ENCODE measurements around the gene BPIFA3.
A peak's percentile ranks its signal among the peaks of the same experiment; 100 is the strongest.
"Not testable (repeated sequence)": the region's sequence is repeated elsewhere in the genome, so short reads cannot be mapped to it uniquely, and the experiment has no call there.

The BPIFA3 gene

DNA sequence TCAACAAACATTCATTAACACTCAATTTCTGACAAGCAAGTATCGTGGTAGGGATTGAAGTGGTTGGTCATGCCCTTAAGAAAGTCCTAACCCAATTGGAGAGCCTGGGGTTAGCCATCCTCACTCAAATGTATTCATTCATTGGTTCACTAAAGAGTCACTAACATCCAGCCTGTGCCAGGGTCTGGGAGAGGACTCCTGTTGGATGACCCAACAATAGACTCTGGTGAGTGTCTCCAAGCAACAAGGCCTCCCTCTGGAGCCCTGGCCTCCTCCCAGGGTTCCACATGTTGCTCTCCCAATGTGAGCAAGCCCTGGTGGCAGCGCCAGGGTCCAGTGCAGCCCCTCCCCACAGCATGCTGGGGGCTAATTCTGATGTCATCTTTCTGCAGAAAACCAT, at the start of gene BPIFA3:
Gene BPIFA3 (plus strand): TSS at position 301 of the 400 bp plus-strand sequence. CDS start 185 bp downstream, outside the sequence.
- DNase-seq: no peak

DNA sequence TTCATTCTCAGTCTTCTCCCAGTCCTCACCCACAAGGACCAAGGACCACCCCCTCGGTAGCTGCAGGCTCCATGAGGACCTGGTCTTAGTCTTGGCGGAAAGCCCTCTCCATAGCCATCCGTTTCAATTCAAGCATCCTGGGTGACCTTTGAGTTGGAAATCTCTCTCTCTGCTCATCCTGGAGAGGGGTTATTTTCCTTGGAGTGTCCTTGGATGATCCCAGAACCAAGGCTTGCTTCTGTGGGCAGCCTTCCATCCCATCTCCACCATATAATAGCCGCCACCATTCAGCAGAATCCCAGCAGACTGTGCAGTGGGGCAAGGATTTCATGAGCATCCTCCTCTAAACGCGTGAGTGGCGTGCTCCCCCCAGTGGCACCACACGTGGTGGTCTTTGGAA, 49.3 kb upstream of the BPIFA3 start, which contains the start of gene BPIFA2:
Gene BPIFA2 (plus strand): TSS at position 301 of the 400 bp plus-strand sequence. CDS start 987 bp downstream, outside the sequence.
- no peak for DNase-seq

DNA sequence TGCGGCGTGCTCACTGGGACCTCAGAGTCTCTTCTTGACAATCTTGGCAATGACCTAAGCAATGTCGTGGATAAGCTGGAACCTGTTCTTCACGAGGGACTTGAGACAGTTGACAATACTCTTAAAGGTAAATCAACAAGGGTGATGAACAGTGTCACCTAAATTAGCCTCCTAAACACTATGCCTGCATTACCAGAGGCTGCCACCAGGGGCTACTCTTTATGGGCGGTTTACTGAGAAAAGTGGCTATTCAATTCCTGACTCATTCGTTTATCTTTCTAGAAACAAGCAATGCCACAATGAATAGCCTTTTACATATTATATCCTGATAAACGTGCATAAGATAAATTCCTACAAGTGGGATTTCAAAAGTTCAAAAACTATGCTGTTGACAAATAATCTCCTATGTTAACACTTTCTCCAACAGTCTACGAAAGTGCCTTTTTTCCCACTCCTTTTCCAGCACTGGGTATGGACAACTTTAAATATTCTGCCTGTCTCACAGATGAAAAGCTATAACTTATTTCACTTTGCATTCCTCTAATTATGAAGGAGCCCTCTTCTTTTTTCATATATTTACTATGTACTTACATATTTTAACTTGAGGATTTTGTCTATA, 47.9 kb upstream of the BPIFA3 start:
- no peak for DNase-seq

DNA sequence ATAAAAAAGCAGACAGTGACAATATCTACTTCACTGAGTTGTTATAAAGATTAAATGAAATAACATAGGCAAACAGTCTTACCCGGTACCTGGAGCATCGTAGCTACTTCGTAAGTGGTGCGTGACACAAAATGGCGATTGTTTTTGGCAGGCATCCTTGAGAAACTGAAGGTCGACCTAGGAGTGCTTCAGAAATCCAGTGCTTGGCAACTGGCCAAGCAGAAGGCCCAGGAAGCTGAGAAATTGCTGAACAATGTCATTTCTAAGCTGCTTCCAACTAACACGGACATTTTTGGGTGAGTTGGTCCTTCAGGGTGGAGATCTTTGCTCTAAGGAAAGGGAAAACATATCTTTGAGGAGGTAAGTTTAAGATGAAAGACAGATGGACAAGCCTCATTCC, 44.4 kb upstream of the BPIFA3 start:
- DNase-seq: no peak

DNA sequence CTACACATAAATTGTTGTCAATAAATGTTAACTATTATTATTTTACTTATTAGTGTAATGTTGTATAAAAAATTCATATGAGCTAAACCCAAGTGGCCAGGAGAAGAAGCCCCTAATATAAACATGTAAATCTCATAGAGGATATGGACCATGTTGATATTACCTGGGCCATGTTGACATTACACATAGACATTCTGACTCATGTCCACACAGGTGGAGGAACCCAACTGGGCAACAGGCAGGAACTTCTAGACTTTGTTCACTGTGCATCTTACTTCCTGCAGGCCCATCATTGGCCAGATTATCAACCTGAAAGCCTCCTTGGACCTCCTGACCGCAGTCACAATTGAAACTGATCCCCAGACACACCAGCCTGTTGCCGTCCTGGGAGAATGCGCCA, 42.0 kb upstream of the BPIFA3 start:
- DNase-seq: no peak

DNA sequence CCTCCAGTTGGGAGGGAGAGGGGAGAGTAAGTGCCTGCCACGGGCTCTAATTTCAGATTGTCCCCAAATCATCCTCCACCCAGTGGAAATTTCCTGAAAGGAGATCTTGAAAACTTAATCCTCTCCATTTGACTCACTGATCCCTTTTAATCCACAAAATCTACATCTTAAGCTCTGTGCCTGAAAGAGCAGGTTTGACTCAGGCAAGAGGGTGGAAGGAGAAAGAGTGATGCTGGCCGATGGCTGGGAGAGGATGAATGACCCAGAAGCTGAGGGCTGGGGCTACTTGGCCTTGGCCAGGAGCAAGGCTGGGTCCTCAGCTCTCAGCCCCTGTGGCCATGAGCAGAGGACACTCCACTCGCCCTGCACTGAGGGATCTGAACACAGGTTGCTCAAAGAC, 41.1 kb upstream of the BPIFA3 start:
- DNase-seq: no peak

DNA sequence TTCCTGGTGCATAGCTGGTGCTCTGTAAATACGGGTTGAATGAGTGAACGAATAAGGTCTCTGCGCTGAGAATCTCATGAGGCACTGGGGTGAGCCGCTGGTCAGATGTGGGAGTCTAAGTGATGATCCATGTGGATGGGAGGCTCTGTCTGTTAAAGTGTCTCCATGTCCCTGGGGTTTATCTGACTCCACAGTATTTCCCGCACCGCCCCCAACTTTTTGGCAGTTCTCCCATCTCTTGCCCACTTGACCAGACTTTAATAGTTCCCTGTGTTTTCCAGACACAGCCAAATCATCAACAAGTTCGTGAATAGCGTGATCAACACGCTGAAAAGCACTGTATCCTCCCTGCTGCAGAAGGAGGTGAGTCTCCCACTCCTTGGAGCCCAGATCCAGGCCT, 39.3 kb upstream of the BPIFA3 start:
- DNase-seq: peak in 1 of 56 donors; percentile 2

- no peak for DNase-seq
Measured at GRCh38 chr20:33178726-33179125, 38.4 kb upstream of the BPIFA3 start.

DNA sequence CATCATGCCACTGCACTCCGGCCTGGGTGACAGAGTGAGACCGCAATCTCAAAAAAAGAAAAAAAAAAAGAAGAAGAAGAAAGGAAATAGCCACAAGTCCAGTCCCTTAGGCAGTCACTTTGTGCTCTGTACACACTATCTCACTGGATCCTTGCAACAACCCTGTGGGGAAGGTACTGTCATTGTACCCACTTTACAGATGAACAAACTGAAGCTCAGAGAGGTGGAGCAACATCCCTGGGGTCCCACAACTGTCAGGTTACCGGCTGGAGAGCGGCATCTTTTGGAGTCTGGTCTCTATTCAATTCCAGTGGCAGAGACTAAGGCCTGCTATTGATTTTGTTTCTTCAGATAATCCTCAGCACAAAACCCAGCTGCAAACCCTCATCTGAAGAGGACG, 37.0 kb upstream of the BPIFA3 start:
- DNase-seq: no peak

- DNase-seq: no peak
Measured at GRCh38 chr20:33181482-33182093, 35.6 kb upstream of the BPIFA3 start.

DNA sequence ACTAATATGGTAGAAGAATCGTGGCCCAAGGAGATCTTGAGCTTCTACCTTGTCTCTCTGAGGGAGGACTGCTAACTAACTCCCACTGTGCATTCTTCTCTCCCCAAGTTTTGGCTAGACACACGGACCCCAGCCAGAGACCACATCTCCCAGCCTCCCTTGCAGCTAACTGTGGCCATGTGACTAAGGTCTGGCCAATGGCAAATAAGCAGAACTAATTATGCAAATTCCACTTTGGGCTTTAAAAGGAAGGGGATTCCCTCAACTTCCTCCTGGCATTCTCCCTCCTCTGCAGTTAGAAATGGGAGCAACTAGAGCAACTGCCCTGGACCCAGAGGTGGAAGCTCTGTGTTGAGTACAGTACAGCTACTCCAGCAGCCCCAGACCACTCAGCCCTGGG, 33.8 kb upstream of the BPIFA3 start:
- DNase-seq: no peak

- not testable (repeated sequence) for DNase-seq
Measured at GRCh38 chr20:33185031-33185590, 32.0 kb upstream of the BPIFA3 start.

DNA sequence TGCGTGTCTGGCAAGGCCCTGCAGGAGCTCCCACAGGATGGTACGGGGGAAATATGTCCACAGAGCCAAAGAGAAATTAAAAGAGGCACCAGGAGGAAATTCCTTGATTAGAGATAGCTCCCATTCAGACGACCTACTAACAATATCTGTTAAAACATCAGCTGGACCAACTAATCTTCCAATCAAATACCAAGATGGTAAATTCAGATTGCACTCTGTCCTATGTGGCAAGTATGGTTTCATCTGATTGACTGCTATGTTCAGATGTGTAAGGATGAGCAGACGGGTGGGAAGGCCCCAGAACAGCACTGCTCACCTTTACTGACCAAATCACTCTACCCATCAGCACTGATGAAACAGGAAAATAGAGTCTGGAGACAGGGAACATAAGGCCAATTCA, 29.7 kb upstream of the BPIFA3 start:
- DNase-seq: no peak

DNA sequence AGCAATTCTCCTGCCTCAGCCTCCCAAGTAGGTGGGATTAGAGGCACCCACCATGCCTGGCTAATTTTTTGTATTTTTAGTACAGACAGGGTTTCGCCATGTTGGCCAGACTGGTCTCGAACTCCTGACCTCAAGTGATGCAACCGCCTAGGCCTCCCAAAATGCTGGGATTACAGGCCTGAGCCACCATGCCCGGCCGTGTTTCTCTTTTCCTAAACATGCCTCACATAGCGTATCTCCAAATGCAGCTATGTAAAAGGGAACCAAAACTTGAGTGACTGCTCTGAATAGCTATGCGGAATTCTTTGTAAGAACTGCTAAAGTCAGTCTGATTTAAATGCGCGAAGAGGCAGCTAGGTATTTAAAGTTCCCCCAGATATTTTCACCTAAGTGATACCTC, 28.7 kb upstream of the BPIFA3 start:
- no peak for DNase-seq

DNA sequence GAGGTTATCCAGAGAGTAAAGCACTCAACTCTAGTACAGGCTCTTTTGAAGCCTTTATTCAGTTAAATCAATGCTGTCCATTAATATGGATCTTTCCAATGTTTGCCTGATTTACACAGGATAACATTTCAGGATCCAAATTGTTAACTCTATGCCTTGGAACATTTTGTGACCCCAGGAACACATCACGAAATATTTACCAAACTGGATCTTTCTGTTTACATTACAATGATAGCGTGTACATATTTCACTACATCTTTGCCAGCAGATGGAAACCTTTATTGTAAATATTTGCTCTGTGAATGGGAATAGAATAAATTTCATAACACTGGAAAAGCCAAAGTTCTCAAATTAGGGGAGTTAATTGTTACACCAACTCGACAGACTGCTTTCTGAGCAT, 25.7 kb upstream of the BPIFA3 start:
- no peak for DNase-seq

GRCh38 chr20:33191955-33192354, 25.2 kb upstream of the BPIFA3 start:
- no peak for DNase-seq

- DNase-seq: no peak
Measured at GRCh38 chr20:33192912-33193501, 24.1 kb upstream of the BPIFA3 start.

GRCh38 chr20:33199026-33199425, 18.1 kb upstream of the BPIFA3 start:
- no peak for DNase-seq

GRCh38 chr20:33202451-33202850, 14.7 kb upstream of the BPIFA3 start:
- no peak for DNase-seq

DNA sequence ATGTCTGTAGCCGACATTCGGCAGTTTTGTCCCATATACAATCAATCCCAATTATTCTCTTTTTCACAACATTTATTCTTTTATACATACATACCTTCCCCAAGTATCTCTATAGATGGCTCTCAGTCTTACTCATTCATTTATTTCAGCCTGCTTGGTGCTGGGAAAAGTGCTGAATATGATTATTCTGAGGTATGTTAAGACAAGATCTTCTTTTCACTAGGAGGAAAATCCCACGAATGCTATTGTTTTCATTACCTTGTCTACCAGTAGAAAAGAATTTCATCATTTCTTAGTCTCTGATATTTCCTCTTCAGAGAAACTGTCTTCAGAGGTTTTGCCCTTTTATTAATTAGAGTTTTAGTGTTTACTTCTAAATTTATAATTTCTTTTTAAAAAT, 13.7 kb upstream of the BPIFA3 start:
- no peak for DNase-seq

DNA sequence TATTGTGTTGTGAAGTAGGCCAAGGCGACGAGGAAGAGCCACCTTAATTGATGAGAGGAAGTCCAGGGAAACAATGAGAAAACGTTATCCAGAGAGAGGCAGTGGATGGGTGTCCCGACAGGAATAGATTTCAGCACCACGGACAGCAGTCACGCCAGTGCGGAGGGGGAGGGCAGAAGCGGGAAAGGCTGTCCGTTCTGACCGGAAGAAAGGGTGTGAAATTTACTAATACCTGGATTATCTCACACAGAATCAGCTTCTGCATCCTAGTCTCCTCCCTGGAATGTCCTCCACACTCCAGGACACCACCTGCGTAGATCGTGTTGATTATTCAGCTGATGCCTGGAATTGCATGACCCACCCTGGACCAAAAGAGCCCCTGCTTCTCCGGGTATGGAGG, 7.4 kb upstream of the BPIFA3 start:
- peak in 32 of 56 donors; percentile 0 to 56 (median 20) for DNase-seq

DNA sequence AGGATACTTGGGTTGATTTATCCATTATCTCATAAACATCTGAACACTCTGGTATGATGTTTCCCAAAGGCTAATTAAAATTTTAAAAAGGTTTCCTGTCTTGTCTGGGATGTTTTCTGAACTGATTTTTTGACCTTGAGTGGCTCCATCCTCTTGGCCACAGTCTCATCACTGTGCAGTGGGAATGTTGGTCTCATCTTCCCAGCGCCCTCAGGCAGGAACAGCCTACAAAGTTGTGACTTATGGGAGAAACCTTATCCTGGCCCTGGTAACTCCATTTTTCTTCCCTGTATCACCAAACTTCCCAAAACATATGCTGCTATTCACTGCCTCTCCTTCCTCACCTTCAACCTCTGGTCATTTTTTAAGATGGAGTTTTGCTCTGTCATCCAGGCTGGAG, 6.8 kb upstream of the BPIFA3 start:
- DNase-seq: no peak

Data from amygdala (tissue), 56 donors.